ENCODE measurements around the gene MPND. TPM values are rescaled to one million over a fixed set of nuclear protein-coding genes. Genes with fewer than 3 reads are reported as not detected.

MPND gene
- total RNA-seq, 1 donor from 2014 or later: 42.4 TPM

DNA sequence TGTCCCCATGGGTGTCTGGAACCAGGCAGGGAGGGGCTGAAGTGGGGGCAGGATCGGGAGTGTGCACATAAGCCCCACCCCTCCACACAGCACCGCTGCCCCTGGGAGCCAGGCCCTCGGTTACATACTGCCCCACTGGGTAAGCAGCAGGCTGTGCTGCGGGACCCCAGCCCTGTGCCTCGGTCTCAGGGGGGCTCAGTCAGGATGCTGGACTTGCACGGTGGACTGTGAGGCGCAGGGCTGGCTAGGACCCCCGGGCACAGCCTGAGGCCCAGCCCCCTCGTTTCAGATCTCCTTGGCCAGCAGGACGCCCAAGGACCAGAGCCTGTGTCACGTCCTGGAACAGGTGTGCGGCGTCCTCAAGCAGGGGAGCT, 16.3 kb downstream of the MPND start:
- H3K4me1 Mint-ChIP-seq: no peaks in the 10 kb centered on the region
- no peak overlapping the region for H3K27ac Mint-ChIP-seq
- H3K9me3 Mint-ChIP-seq: no peaks in the 10 kb centered on the region
- H3K4me3 Mint-ChIP-seq: no peak overlapping the region
- peaks cover 7% of the 10 kb centered on the region for H3K36me3 Mint-ChIP-seq
- no peaks in the 10 kb centered on the region for H3K27me3 Mint-ChIP-seq (ENCODE audit: low read depth)
- TF ChIP-seq, protein P1, sequence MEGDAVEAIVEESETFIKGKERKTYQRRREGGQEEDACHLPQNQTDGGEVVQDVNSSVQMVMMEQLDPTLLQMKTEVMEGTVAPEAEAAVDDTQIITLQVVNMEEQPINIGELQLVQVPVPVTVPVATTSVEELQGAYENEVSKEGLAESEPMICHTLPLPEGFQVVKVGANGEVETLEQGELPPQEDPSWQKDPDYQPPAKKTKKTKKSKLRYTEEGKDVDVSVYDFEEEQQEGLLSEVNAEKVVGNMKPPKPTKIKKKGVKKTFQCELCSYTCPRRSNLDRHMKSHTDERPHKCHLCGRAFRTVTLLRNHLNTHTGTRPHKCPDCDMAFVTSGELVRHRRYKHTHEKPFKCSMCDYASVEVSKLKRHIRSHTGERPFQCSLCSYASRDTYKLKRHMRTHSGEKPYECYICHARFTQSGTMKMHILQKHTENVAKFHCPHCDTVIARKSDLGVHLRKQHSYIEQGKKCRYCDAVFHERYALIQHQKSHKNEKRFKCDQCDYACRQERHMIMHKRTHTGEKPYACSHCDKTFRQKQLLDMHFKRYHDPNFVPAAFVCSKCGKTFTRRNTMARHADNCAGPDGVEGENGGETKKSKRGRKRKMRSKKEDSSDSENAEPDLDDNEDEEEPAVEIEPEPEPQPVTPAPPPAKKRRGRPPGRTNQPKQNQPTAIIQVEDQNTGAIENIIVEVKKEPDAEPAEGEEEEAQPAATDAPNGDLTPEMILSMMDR (IDR thresholded peaks at IDR 0.05; ENCODE audit: unreplicated experiment): no peak
- DNase-seq (ENCODE audit: low spot score in 2 of 2, unreplicated experiment in 2 of 2): no peak

DNA sequence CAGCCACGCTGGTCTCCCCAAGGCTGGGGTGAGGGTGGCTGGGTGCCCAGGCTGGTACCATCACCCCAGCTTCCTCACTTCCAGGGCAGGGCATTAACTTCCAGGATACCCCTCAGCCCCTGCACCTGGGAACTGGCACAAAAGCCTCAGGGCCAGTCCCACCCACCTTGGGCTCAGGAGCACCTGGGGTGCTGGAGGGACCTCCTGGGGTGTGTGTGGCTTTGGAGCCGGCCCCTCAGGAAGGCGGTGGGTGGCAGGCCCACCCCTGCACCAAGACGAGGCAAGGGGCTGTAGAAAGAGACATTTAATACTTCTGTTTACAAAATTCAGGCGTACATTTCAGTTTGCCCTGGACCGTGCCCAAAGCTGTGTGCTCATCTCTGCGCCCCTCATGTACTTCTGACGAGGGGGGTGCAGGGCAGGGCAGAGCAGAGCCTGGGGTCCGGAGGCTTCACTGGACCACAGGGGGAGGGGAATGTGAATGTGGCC, 16.8 kb downstream of the MPND start:
- H3K27me3 Mint-ChIP-seq (ENCODE audit: low read depth): no peaks in the 10 kb centered on the region
- no peak overlapping the region for H3K4me3 Mint-ChIP-seq
- no peak for DNase-seq (ENCODE audit: low spot score in 2 of 2, unreplicated experiment in 2 of 2)
- no peaks in the 10 kb centered on the region for H3K4me1 Mint-ChIP-seq
- peak overlapping the region; percentile 66 for H3K27ac Mint-ChIP-seq
- H3K36me3 Mint-ChIP-seq: peaks cover 7% of the 10 kb centered on the region
- H3K9me3 Mint-ChIP-seq: no peaks in the 10 kb centered on the region
- TF ChIP-seq, protein P1 (IDR thresholded peaks at IDR 0.05; ENCODE audit: unreplicated experiment): no peak

DNA sequence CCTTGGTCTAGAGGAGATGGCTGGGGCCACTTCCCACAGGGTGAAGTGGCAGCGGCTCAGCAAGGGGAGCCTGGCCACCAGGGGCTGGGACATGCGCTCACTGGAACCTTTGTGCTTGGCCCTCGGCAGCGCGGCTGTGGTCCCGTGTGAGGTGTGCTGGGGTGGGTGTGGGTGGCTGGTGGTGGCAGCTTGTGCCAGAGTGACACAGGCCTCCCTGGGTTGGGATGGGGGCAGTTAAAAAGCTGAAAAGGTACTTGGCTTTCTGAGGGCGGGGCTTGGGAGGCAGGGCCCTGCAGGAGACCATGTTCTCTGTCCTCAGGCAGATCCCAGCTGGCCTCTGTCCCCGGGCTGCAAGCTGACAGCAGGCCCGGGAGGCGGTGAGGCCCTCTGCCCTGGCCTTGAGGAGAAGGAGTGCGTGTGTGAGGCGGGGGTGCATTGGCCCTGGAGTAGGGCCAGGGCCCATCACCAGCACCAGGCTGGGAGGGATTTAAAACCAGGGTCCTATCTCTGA, 17.3 kb downstream of the MPND start:
- Mint-ChIP-seq H3K4me3 (no peak overlapping the region), H3K4me1 (no peaks in the 10 kb centered on the region), H3K27ac (peak overlapping the region; percentile 66), H3K9me3 (no peaks in the 10 kb centered on the region), H3K27me3 (ENCODE audit: low read depth) (no peaks in the 10 kb centered on the region), H3K36me3 (peaks cover 7% of the 10 kb centered on the region)
- TF ChIP-seq, protein P1 (IDR thresholded peaks at IDR 0.05; ENCODE audit: unreplicated experiment): no peak
- no peak for DNase-seq (ENCODE audit: low spot score in 2 of 2, unreplicated experiment in 2 of 2)

DNA sequence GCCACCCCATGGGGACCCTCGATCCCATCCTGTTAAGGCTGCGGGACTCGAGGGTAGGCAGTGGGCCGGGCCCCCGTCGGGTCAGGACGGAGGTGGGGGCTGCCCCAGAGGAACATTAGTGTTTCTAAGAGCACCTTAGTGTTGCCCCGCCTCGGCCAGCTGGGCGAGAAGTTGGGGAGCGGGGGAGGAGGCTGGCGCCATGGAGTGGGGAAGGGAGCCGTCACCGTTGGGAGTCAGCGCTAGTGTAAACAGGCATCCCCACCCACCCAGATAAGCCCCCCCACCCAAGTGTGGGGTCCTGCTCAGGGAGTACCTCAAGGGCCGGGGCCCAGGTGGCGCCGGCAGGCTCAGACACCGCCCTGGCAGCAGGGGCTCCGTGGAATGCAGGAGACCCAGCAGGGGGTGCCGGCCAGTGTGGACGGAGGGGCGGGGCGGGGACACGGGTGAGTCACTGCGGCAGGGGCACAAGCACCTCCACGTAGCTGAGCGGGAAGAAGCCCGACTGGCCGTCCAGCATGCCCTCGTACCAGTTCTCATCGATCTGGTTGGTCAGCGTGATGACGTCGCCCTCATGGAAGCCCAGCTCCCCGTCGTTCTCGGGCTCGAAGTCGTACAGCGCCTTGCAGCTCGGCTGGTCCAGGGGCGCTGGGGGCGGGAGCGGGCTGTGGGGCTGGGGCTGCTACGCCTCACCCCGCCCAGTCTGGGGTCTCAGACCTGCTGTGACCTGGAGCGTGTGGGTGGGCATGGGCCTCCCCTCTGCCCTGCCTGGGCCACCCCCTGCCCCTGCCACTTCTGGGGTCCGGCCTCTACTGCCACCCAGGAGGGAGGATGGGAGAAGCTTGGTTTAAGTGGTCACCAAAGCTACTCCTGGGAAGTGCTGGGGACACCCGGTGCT, 18.0 kb downstream of the MPND start:
- Mint-ChIP-seq H3K9me3 (no peaks in the 10 kb centered on the region), H3K4me1 (no peaks in the 10 kb centered on the region), H3K36me3 (peaks cover 7% of the 10 kb centered on the region), H3K27ac (no peak overlapping the region), H3K27me3 (ENCODE audit: low read depth) (no peaks in the 10 kb centered on the region), H3K4me3 (no peak overlapping the region)
- TF ChIP-seq, protein P1 (IDR thresholded peaks at IDR 0.05; ENCODE audit: unreplicated experiment): no peak
- DNase-seq (ENCODE audit: low spot score in 2 of 2, unreplicated experiment in 2 of 2): no peak

DNA sequence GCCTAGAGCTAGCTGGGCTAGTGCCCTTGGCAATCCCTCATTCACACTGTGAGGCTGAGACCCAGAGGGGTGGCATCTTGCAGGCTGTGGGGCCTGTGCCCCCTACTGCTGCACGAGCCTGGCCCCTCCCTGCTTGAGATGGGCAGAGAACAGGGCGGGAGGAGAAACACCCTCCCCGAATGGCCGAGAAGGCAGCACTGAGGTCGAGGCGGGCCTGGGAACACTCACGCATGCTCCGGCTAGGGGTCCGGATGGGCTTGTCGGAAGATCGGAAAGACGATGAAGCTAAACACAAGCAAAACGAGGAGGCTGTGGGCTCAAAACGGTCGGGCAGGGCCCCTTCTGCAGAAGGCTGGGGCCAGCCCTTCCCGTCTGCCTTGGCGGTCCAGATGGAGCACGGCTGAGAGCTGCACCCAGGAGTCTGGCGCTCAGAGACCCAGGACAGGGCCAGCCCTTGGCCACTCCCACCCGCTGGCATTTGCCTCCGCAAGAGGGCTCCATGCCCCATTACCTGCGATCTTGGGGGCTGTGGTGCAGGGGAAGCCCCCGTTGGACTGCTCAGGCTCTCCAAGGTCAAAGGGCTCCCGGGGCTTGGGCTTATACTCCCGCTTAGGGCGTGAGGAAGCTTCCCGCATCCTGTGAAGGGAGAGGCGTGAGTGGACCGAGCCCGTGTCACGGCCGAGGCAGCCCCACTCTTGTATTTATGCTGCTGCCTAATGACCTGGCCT, 18.9 kb downstream of the MPND start:
- TF ChIP-seq, protein P1 (IDR thresholded peaks at IDR 0.05; ENCODE audit: unreplicated experiment): no peak
- Mint-ChIP-seq H3K36me3 (peaks cover 7% of the 10 kb centered on the region), H3K4me1 (no peaks in the 10 kb centered on the region), H3K27ac (peak overlapping the region; percentile 69), H3K9me3 (no peaks in the 10 kb centered on the region), H3K27me3 (ENCODE audit: low read depth) (no peaks in the 10 kb centered on the region), H3K4me3 (no peak overlapping the region)
- DNase-seq (ENCODE audit: low spot score in 2 of 2, unreplicated experiment in 2 of 2): no peak

Data from mesothelial cell of epicardium (in vitro differentiated cells).